Activated naive CD8-positive, alpha-beta T cell treated with anti-CD3 and anti-CD28 coated beads, Interleukin-2, amount 50 U/mL, for 24 hours (primary cell): ENCODE data around the gene CAMTA2.
A peak's percentile ranks its signal among the peaks of the same experiment; 100 is the strongest.
"Not testable (repeated sequence)": the region's sequence is repeated elsewhere in the genome, so short reads cannot be mapped to it uniquely, and the experiment has no call there.

ENCODE experiments used
- ATAC-seq: fragments of 150-1000 bp; cut with Tn5 transposase; one replicate; pipeline ENCODE4 v1.10.0; 2021
- DNase-seq: peaks from one replicate; pipeline ENCODE4 v3.0.0; 2021
- H3K27ac Mint-ChIP-seq: one replicate; pipeline ENCODE4 v1.8.0; 2021; ENCODE audit warnings: mild to moderate bottlenecking, mixed read lengths
- H3K27me3 Mint-ChIP-seq: one replicate; pipeline ENCODE4 v1.8.0; 2021; ENCODE audit warnings: mixed read lengths
- H3K36me3 Mint-ChIP-seq: one replicate; pipeline ENCODE4 v1.8.0; 2021; ENCODE audit warnings: low read depth, mixed read lengths
- H3K4me1 Mint-ChIP-seq: one replicate; pipeline ENCODE4 v1.8.0; 2021; ENCODE audit warnings: mixed read lengths
- H3K4me3 Mint-ChIP-seq: one replicate; pipeline ENCODE4 v1.8.0; 2021; ENCODE audit warnings: mild to moderate bottlenecking, moderate library complexity, mixed read lengths
- H3K9me3 Mint-ChIP-seq: one replicate; pipeline ENCODE4 v1.8.0; 2021; ENCODE audit warnings: mixed read lengths

CAMTA2 gene

GRCh38 chr17:4986951-4987766, at the start of gene CAMTA2:
TSS of gene CAMTA2 (minus strand) at chr17:4987675. CDS start at chr17:4986222, 1,453 bp downstream.
- Mint-ChIP-seq H3K9me3 (no peaks in the 10 kb centered on the region), H3K36me3 (peaks cover 19% of the 10 kb centered on the region), H3K4me1 (peaks cover 32% of the 10 kb centered on the region), H3K27me3 (no peaks in the 10 kb centered on the region), H3K4me3 (peak within 1 kb of the TSS; percentile 90), H3K27ac (peak within 1 kb of the TSS; percentile 88)
- ATAC-seq (peak; percentile 92), DNase-seq (peak; percentile 94)

- H3K36me3 Mint-ChIP-seq: no peaks in the 10 kb centered on the region
- no peak for ATAC-seq
These were observed 47.8 kb upstream of the CAMTA2 start, which contains the start of gene SLC52A1 for GRCh38 chr17:5035315-5035714. TSS of gene SLC52A1 (minus strand) at chr17:5035426. CDS start at chr17:5034606, 820 bp downstream.

GRCh38 chr17:5034651-5035050, 47.2 kb upstream of the CAMTA2 start:
- Mint-ChIP-seq H3K9me3 (no peaks in the 10 kb centered on the region), H3K27me3 (peaks cover 7% of the 10 kb centered on the region), H3K4me1 (peaks cover 17% of the 10 kb centered on the region), H3K27ac (no peak overlapping the region), H3K4me3 (no peak overlapping the region), H3K36me3 (no peaks in the 10 kb centered on the region)
- DNase-seq: no peak
- no peak for ATAC-seq

More at GRCh38 chr17:5035315-5035714, 47.8 kb upstream of the CAMTA2 start, which contains the start of gene SLC52A1:
- Mint-ChIP-seq H3K4me3 (no peak within 1 kb of the TSS), H3K27me3 (peaks cover 7% of the 10 kb centered on the region), H3K27ac (no peak within 1 kb of the TSS), H3K4me1 (peaks cover 17% of the 10 kb centered on the region), H3K9me3 (no peaks in the 10 kb centered on the region)
- DNase-seq: no peak

- no peak overlapping the region for H3K27ac Mint-ChIP-seq
- peaks cover 17% of the 10 kb centered on the region for H3K4me1 Mint-ChIP-seq
- H3K27me3 Mint-ChIP-seq: peaks cover 7% of the 10 kb centered on the region
- ATAC-seq (no peak), DNase-seq (no peak)
- H3K4me3 Mint-ChIP-seq: no peak overlapping the region
- no peaks in the 10 kb centered on the region for H3K9me3 Mint-ChIP-seq
- no peaks in the 10 kb centered on the region for H3K36me3 Mint-ChIP-seq
These were observed 46.6 kb upstream of the CAMTA2 start for GRCh38 chr17:5034063-5034462.

- Mint-ChIP-seq H3K4me1 (peaks cover 17% of the 10 kb centered on the region), H3K27ac (no peak overlapping the region), H3K27me3 (peaks cover 7% of the 10 kb centered on the region), H3K4me3 (no peak overlapping the region), H3K9me3 (no peaks in the 10 kb centered on the region), H3K36me3 (no peaks in the 10 kb centered on the region)
- DNase-seq: no peak
- ATAC-seq: no peak
These were observed 46.0 kb upstream of the CAMTA2 start for GRCh38 chr17:5033352-5034015.

- Mint-ChIP-seq H3K27ac (no peak overlapping the region), H3K9me3 (no peaks in the 10 kb centered on the region), H3K4me1 (peaks cover 17% of the 10 kb centered on the region), H3K36me3 (no peaks in the 10 kb centered on the region), H3K4me3 (no peak overlapping the region), H3K27me3 (peaks cover 7% of the 10 kb centered on the region)
- DNase-seq: no peak
- no peak for ATAC-seq
These were observed 45.4 kb upstream of the CAMTA2 start for GRCh38 chr17:5032865-5033264.

- DNase-seq (peak; percentile 86), ATAC-seq (peak; percentile 92)
- no peaks in the 10 kb centered on the region for H3K36me3 Mint-ChIP-seq
- H3K27me3 Mint-ChIP-seq: peaks cover 7% of the 10 kb centered on the region
- H3K9me3 Mint-ChIP-seq: no peaks in the 10 kb centered on the region
- H3K27ac Mint-ChIP-seq: peak overlapping the region; percentile 74
- H3K4me3 Mint-ChIP-seq: peak overlapping the region; percentile 58
- peaks cover 17% of the 10 kb centered on the region for H3K4me1 Mint-ChIP-seq
These were observed 44.0 kb upstream of the CAMTA2 start for GRCh38 chr17:5031365-5032082.

GRCh38 chr17:5030168-5030567, 42.7 kb upstream of the CAMTA2 start:
- not testable (repeated sequence) for H3K27me3 Mint-ChIP-seq, DNase-seq, ATAC-seq, H3K36me3 Mint-ChIP-seq, H3K4me3 Mint-ChIP-seq, H3K9me3 Mint-ChIP-seq
- Mint-ChIP-seq H3K4me1 (peaks cover 17% of the 10 kb centered on the region), H3K27ac (peak overlapping the region; percentile 74)

GRCh38 chr17:5027916-5028315, 40.4 kb upstream of the CAMTA2 start:
- Mint-ChIP-seq H3K27ac (no peak overlapping the region), H3K27me3 (no peaks in the 10 kb centered on the region), H3K9me3 (no peaks in the 10 kb centered on the region), H3K4me3 (no peak overlapping the region), H3K4me1 (peaks cover 17% of the 10 kb centered on the region), H3K36me3 (peaks cover 4% of the 10 kb centered on the region)
- no peak for DNase-seq
- no peak for ATAC-seq

- Mint-ChIP-seq H3K4me1 (peaks cover 17% of the 10 kb centered on the region), H3K9me3 (no peaks in the 10 kb centered on the region), H3K4me3 (no peak overlapping the region), H3K27me3 (no peaks in the 10 kb centered on the region), H3K36me3 (peaks cover 5% of the 10 kb centered on the region), H3K27ac (no peak overlapping the region)
- DNase-seq: no peak
- no peak for ATAC-seq
These were observed 39.8 kb upstream of the CAMTA2 start for GRCh38 chr17:5027299-5027698.

GRCh38 chr17:5024604-5025003, 37.1 kb upstream of the CAMTA2 start:
- Mint-ChIP-seq H3K4me3 (no peak overlapping the region), H3K27me3 (no peaks in the 10 kb centered on the region), H3K4me1 (no peaks in the 10 kb centered on the region), H3K36me3 (peaks cover 7% of the 10 kb centered on the region), H3K9me3 (no peaks in the 10 kb centered on the region), H3K27ac (no peak overlapping the region)
- no peak for ATAC-seq
- DNase-seq: no peak

- peaks cover 7% of the 10 kb centered on the region for H3K4me1 Mint-ChIP-seq
- DNase-seq: no peak
- no peaks in the 10 kb centered on the region for H3K27me3 Mint-ChIP-seq
- H3K9me3 Mint-ChIP-seq: no peaks in the 10 kb centered on the region
- H3K4me3 Mint-ChIP-seq: no peak overlapping the region
- H3K27ac Mint-ChIP-seq: no peak overlapping the region
- peaks cover 7% of the 10 kb centered on the region for H3K36me3 Mint-ChIP-seq
- no peak for ATAC-seq
These were observed 36.2 kb upstream of the CAMTA2 start for GRCh38 chr17:5023588-5024147.

GRCh38 chr17:5022171-5022711, 34.8 kb upstream of the CAMTA2 start:
- H3K27me3 Mint-ChIP-seq: no peaks in the 10 kb centered on the region
- H3K4me3 Mint-ChIP-seq: no peak overlapping the region
- no peak for DNase-seq
- no peak for ATAC-seq
- H3K4me1 Mint-ChIP-seq: peaks cover 8% of the 10 kb centered on the region
- H3K27ac Mint-ChIP-seq: no peak overlapping the region
- no peaks in the 10 kb centered on the region for H3K9me3 Mint-ChIP-seq
- H3K36me3 Mint-ChIP-seq: peaks cover 7% of the 10 kb centered on the region

GRCh38 chr17:5020502-5021023, 33.1 kb upstream of the CAMTA2 start:
- Mint-ChIP-seq H3K9me3 (no peaks in the 10 kb centered on the region), H3K36me3 (peaks cover 14% of the 10 kb centered on the region), H3K27ac (no peak overlapping the region), H3K4me1 (peaks cover 16% of the 10 kb centered on the region), H3K27me3 (no peaks in the 10 kb centered on the region), H3K4me3 (no peak overlapping the region)
- no peak for DNase-seq
- no peak for ATAC-seq
